Body of pancreas (tissue), 4 donors: ENCODE measurements around the gene GFM1. TPM values are rescaled to one million over a fixed set of nuclear protein-coding genes. Genes with fewer than 3 reads are reported as not detected.

ENCODE experiments used
- ATAC-seq: fragments of 150-250 bp; one replicate; pipeline ENCODE4 v1.9.1; 2016
- DNase-seq, 4 donors: peaks; one replicate each; pipeline ENCODE4 v3.0.0-alpha.2; 2019
- H3K27ac ChIP-seq, 4 donors: fragments of 200-600 bp; sonication (generic); 1 replicate in 3 of 4; 2 replicates in 1 of 4; pipeline versions ENCODE4 v1.5.1 to v1.6.1; 2016 to 2019; ENCODE audit warnings: mild to moderate bottlenecking in 1 of 4, mixed read lengths in 1 of 4, moderate library complexity in 1 of 4
- H3K27me3 ChIP-seq, 2 donors: fragments of 200-600 bp; sonication (generic); one replicate each; pipeline ENCODE4 v1.6.0; 2016; ENCODE audit warnings: mild to moderate bottlenecking in 1 of 2
- H3K36me3 ChIP-seq, 2 donors: fragments of 200-600 bp; sonication (generic); replicated peaks in 1 of 2; 2 replicates each; pipeline ENCODE4 v1.5.1; 2016; ENCODE audit warnings: low read depth in 2 of 2; ENCODE audit not compliant: insufficient read depth in 1 of 2
- H3K4me1 ChIP-seq: fragments of 200-600 bp; sonication (generic); one replicate; pipeline ENCODE4 v1.6.0; 2016
- H3K4me3 ChIP-seq, 2 donors: fragments of 200-600 bp; sonication (generic); 1 replicate in 1 of 2; 2 replicates in 1 of 2; pipeline ENCODE4 v1.5.1; 2016 to 2019
- H3K9me3 ChIP-seq, 3 donors: fragments of 200-600 bp; sonication (generic); 1 replicate in 2 of 3; 2 replicates in 1 of 3; pipeline ENCODE4 v1.5.1; 2016
- CTCF ChIP-seq, 7 experiments: fragments of 450-650 bp in 4 of 7; fragments of 200-600 bp in 3 of 7; sonication (generic) in 3 of 7; IDR thresholded peaks; one replicate each; pipeline ENCODE4 v1.5.1; 2016 to 2019; ENCODE audit warnings: antibody characterized with exemption in 7 of 7
- POLR2A ChIP-seq, 3 donors: fragments of 450-650 bp; IDR thresholded peaks; one replicate each; pipeline ENCODE4 v1.6.1; 2016; ENCODE audit warnings: antibody characterized with exemption in 3 of 3, mild to moderate bottlenecking in 2 of 3
- WGBS, 2 donors: methylation state at CpG; one replicate each; pipeline ENCODE4 v1.1.5; 2017; 5-methylcytosine and 5-hydroxymethylcytosine counted together
- intact Hi-C: fragments of 100-400 bp; cut with DNase I; formaldehyde crosslinking; loops from one replicate; pipeline ENCODE4 v1.15.1; 2023
- total RNA-seq, 2 donors: library from RNA; depleted of rRNA; stranded (reverse); fragments of >200 nt; gene quantifications; one replicate each; pipeline ENCODE4 v1.1.0, GENCODE V29; 2016

Gene GFM1
- total RNA-seq, 2 donors from 2014 or later, result 25.4 to 53.7 TPM

DNA sequence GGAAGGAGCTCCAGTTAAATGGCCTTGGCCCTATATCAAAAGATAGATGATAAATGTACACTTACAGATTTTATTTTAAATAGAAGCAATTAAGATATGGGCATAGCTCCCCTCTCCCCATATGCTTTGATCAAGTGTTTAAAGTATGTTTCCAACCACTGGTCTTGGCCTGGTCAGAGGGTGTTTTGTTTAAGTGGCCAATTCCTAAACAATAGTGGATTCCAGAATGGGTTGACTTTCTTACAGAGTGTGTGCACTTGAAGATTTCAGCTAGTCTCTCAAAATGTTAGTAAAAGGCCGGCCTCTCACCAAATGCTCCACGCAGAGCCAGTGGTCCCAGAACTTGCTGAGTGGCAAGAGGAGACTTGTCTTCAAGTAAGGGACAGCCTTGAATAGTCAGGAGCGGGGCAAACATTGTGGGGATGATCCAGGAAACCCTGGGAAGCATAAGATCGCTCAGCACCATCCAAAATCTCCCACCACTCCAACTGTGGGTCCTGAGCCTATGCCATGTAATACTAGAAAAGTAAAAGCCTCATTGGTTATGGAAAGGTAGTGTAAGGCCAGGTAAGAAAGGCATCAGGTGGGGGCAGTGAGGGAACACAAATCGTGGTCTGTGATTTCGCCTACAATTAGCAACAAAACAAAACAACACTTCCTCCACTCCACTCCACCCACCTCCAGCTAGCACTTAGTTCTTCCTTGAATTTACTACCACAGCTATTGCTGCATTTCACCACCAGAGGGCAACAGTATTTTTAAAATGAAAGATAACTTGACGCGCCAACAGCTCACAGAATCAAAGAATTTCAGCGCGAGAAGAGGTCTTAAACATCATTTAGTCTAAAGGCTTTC is 83.1 kb downstream of the GFM1 start:
- ATAC-seq (peak; percentile 70), DNase-seq (peak; percentile 58 to 75 (median 62))
- no peak overlapping the region for H3K4me3 ChIP-seq
- peak overlapping the region in 1 of 4 donors; percentile 49 for H3K27ac ChIP-seq
- 24 to 28% methylated on average over 10 of the region's 10 CpGs for WGBS, 2 donors
- TF ChIP-seq POLR2A (IDR thresholded peaks at IDR 0.05) (no peak), CTCF (IDR thresholded peaks at IDR 0.05) (peak; percentile 75 to 92 (median 86))
- peaks cover 12% of the 10 kb centered on the region for H3K4me1 ChIP-seq
- intact Hi-C loops, result no loop called here
- no peaks in the 10 kb centered on the region for H3K27me3 ChIP-seq
- H3K9me3 ChIP-seq, result no peaks in the 10 kb centered on the region
- no peaks in the 10 kb centered on the region for H3K36me3 ChIP-seq

GRCh38 chr3:158728061-158728377 is 83.7 kb downstream of the GFM1 start:
- no peak overlapping the region for H3K4me3 ChIP-seq
- H3K4me1 ChIP-seq, result peaks cover 16% of the 10 kb centered on the region
- H3K27ac ChIP-seq, result no peak overlapping the region
- no peak for TF ChIP-seq POLR2A (IDR thresholded peaks at IDR 0.05)
- no peak for TF ChIP-seq CTCF (IDR thresholded peaks at IDR 0.05)
- DNase-seq, result no peak
- H3K36me3 ChIP-seq, result no peaks in the 10 kb centered on the region
- intact Hi-C loops, result no loop called here
- ATAC-seq, result no peak
- H3K27me3 ChIP-seq, result no peaks in the 10 kb centered on the region
- no peaks in the 10 kb centered on the region for H3K9me3 ChIP-seq
- 35 to 40% methylated on average over 4 of the region's 4 CpGs for WGBS, 2 donors

- Histone ChIP-seq H3K27me3 (no peaks in the 10 kb centered on the region), H3K9me3 (no peaks in the 10 kb centered on the region), H3K27ac (no peak overlapping the region), H3K4me3 (no peak overlapping the region), H3K4me1 (peaks cover 16% of the 10 kb centered on the region), H3K36me3 (no peaks in the 10 kb centered on the region)
- DNase-seq, result no peak
- no peak for ATAC-seq
- intact Hi-C loops, result no loop called here
- no peak for TF ChIP-seq POLR2A (IDR thresholded peaks at IDR 0.05)
- no peak for TF ChIP-seq CTCF (IDR thresholded peaks at IDR 0.05)
Observed at GRCh38 chr3:158728851-158729250, 84.5 kb downstream of the GFM1 start.

DNA sequence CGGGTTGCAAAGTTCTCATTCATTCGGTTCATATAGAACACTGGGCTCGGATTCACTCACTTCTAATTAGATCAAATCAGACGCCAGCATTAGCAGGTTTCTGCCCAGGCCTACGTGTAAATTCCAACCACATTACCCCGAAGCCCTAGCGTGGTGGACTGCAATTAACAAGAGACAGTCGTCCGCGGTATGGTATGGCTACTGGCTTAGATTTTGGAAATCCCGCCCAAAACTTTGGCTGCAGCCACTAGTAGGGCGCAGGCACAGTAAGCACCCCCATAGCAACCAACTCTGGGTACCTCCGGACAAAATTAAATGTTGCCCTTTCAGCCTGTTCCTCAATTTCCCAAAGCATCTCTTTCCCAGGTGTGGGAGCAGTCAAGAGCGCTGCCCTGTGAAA is 87.2 kb downstream of the GFM1 start:
- Histone ChIP-seq H3K4me3 (peak overlapping the region; percentile 27 to 48), H3K27ac (peak overlapping the region in 1 of 4 donors; percentile 44), H3K27me3 (no peaks in the 10 kb centered on the region), H3K36me3 (no peaks in the 10 kb centered on the region), H3K4me1 (peaks cover 16% of the 10 kb centered on the region), H3K9me3 (peaks cover 0 to 6% (median 0%) of the 10 kb centered on the region in 3 donors)
- TF ChIP-seq POLR2A (IDR thresholded peaks at IDR 0.05) (no peak), CTCF (IDR thresholded peaks at IDR 0.05) (no peak)
- DNase-seq, result no peak
- no peak for ATAC-seq
- 55 to 67% methylated on average over 14 of the region's 14 CpGs for WGBS, 2 donors
- intact Hi-C loops, result no loop called here
